HepG2 (cell line): ENCODE results near the gene SDK2. TPM values are rescaled to one million over a fixed set of nuclear protein-coding genes. Genes with fewer than 3 reads are reported as not detected.

ENCODE experiments used
- ATAC-seq: fragments of 200-7000 bp; cut with Tn5 transposase; 3 replicates; pipeline ENCODE4 v1.9.1; 2020; ENCODE audit warnings: mild to moderate bottlenecking, moderate library complexity
- BruUV-seq: library from RNA; stranded (reverse); fragments of 400-500 nt; replicated peaks from 2 replicates; lab custom pipeline; 2021; lab: Mats Ljungman, UMichigan
- CTCF ChIA-PET: fragments of 300-600 bp; formaldehyde crosslinking; extraction: SDS; loops from one replicate; lab custom pipeline; 2021; ENCODE audit warnings: low total read pairs, inconsistent platforms, low intra/inter-chr PET ratio; lab: Yijun Ruan, JAX
- POLR2A ChIA-PET: fragments of 350-600 bp; sonication (Branson Sonifier 250); formaldehyde crosslinking; loops from one replicate; lab custom pipeline; 2020; ENCODE audit warnings: antibody characterized with exemption, inconsistent platforms; lab: Yijun Ruan, JAX
- DNase-seq: peaks from one replicate; pipeline ENCODE4 v3.0.0-alpha.2; 2015; ENCODE audit warnings: low spot score
- FAIRE-seq: peaks from 3 replicates; lab custom pipeline; 2011; peaks lifted over from hg19 to GRCh38; lab: Jason Lieb, UNC
- H2AFZ ChIP-seq: one replicate; pipeline ENCODE4 v1.6.1; 2011; ENCODE audit warnings: low read length, inconsistent platforms
- H3K27ac ChIP-seq: fragments of 300-600 bp; 3 replicates; pipeline ENCODE4 v1.8.0; 2011; ENCODE audit warnings: mixed run types, mild to moderate bottlenecking, mixed read lengths, low read length, inconsistent platforms; ENCODE audit not compliant: insufficient read depth; ENCODE audit errors: extremely low read length
- H3K27me3 ChIP-seq, 2 experiments: fragments of 200-600 bp in 1 of 2; 2 replicates in 1 of 2; 3 replicates in 1 of 2; pipeline versions ENCODE4 v1.6.0 to v1.8.0; 2011; ENCODE audit warnings: low read length in 2 of 2, mild to moderate bottlenecking in 2 of 2, moderate library complexity in 2 of 2, inconsistent platforms in 1 of 2; ENCODE audit not compliant: insufficient read depth in 2 of 2, control insufficient read depth in 1 of 2
- H3K36me3 ChIP-seq, 2 experiments: fragments of 200-600 bp in 1 of 2; replicated peaks in 1 of 2; 2 replicates in 1 of 2; 3 replicates in 1 of 2; pipeline versions ENCODE4 v1.5.1 to v1.8.0; 2011; ENCODE audit warnings: low read length in 2 of 2, inconsistent platforms in 1 of 2; ENCODE audit not compliant: insufficient read depth in 2 of 2, control insufficient read depth in 1 of 2
- H3K4me1 ChIP-seq: 2 replicates; pipeline ENCODE4 v1.5.1; 2012; ENCODE audit warnings: low read length, inconsistent platforms; ENCODE audit not compliant: insufficient read depth
- H3K4me2 ChIP-seq: 2 replicates; pipeline ENCODE4 v1.6.0; 2011; ENCODE audit warnings: low read depth, low read length, inconsistent platforms
- H3K4me3 ChIP-seq, 3 experiments: fragments of 200-600 bp in 1 of 3; sonication (generic), shearing (Covaris generic) in 1 of 3; replicated peaks in 1 of 3; 2 replicates each; pipeline ENCODE4 v1.5.1; 2011 to 2016; ENCODE audit warnings: low read length in 3 of 3, inconsistent platforms in 2 of 3, low read depth in 2 of 3, mild to moderate bottlenecking in 2 of 3, control low read depth in 1 of 3, mixed read lengths in 1 of 3; ENCODE audit not compliant: insufficient read depth in 1 of 3
- H3K79me2 ChIP-seq: one replicate; pipeline ENCODE4 v1.6.1; 2011; ENCODE audit warnings: low read length, inconsistent platforms; ENCODE audit not compliant: insufficient read depth
- H3K9ac ChIP-seq: 2 replicates; pipeline ENCODE4 v1.6.0; 2011; ENCODE audit warnings: mild to moderate bottlenecking, low read depth, low read length, inconsistent platforms; ENCODE audit not compliant: insufficient read depth
- H3K9me3 ChIP-seq: 2 replicates; pipeline ENCODE4 v1.5.1; 2012; ENCODE audit warnings: mild to moderate bottlenecking, low read length
- H4K20me1 ChIP-seq: 2 replicates; pipeline ENCODE4 v1.6.0; 2011; ENCODE audit warnings: inconsistent platforms, mild to moderate bottlenecking, low read length, moderate library complexity; ENCODE audit not compliant: insufficient read depth
- AKAP8 ChIP-seq: sonication (generic); formaldehyde crosslinking; IDR thresholded peaks from 2 replicates; pipeline ENCODE4 v1.5.1; 2020; ENCODE audit warnings: mild to moderate bottlenecking, missing genetic modification reagents
- ERF ChIP-seq: IDR thresholded peaks from 2 replicates; pipeline ENCODE4 v1.6.1; 2018; ENCODE audit warnings: missing biosample characterization, missing genetic modification reagents
- MBNL3 ChIP-seq: fragments of 250-450 bp; sonication (Bioruptor Pico); conservative IDR thresholded peaks from 2 replicates; pipeline ENCODE4 v1.8.0; 2022; ENCODE audit warnings: mild to moderate bottlenecking, inconsistent platforms
- NPAS2 ChIP-seq: sonication (generic); formaldehyde crosslinking; IDR thresholded peaks from 2 replicates; pipeline ENCODE4 v1.8.0; 2022; ENCODE audit warnings: mild to moderate bottlenecking, missing genetic modification reagents, borderline replicate concordance
- PAX8 ChIP-seq: sonication (generic); formaldehyde crosslinking; IDR thresholded peaks from 2 replicates; pipeline ENCODE4 v1.8.0; 2022; ENCODE audit warnings: mild to moderate bottlenecking, missing genetic modification reagents, borderline replicate concordance
- PPARG ChIP-seq: conservative IDR thresholded peaks from 2 replicates; pipeline ENCODE4 v1.6.1; 2016; ENCODE audit warnings: missing biosample characterization, missing genetic modification reagents
- ZNF766 ChIP-seq: sonication (generic); formaldehyde crosslinking; IDR thresholded peaks from 2 replicates; pipeline ENCODE4 v1.5.0; 2020; ENCODE audit warnings: missing genetic modification reagents, borderline replicate concordance
- WGBS: methylation state at CpG from one replicate; pipeline ENCODE4 v1.1.6; 2017; ENCODE audit warnings: low lambda C conversion rate; 5-methylcytosine and 5-hydroxymethylcytosine counted together
- in situ Hi-C: cut with HindIII; loops from 2 replicates; pipeline ENCODE4 v1.10.0; 2017; ENCODE audit warnings: low pct_unique_long_range_greater_than_20kb; ENCODE audit not compliant: extremely low pct_ligation_motif_present
- intact Hi-C: fragments of 100-400 bp; cut with micrococcal nuclease; formaldehyde crosslinking; loops from one replicate; pipeline ENCODE4 v1.10.0; 2022; ENCODE audit not compliant: unreplicated experiment
- polyA plus RNA-seq, 8 experiments: library from polyadenylated mRNA; depleted of rRNA in 3 of 8; stranded (reverse) in 7 of 8; unstranded in 1 of 8; fragments of >200 nt; fragmentation: Illumina TruSeq in 4 of 8; extraction: Trizol in 4 of 8; gene quantifications; 2 replicates each; pipeline versions ENCODE4 v1.2.1 to v1.2.3, GENCODE V29; 2011 to 2016; ENCODE audit warnings: low read depth in 4 of 8, missing spikeins in 1 of 8, mixed read lengths in 1 of 8; ENCODE audit not compliant: insufficient read depth in 1 of 8
- total RNA-seq, 5 experiments: library from RNA; depleted of rRNA; stranded (reverse); fragments of >200 nt; fragmentation: Illumina TruSeq; extraction: Trizol; gene quantifications; 2 replicates each; pipeline ENCODE4 v1.2.3, GENCODE V29; 2016; ENCODE audit warnings: low read depth in 1 of 5
- TF ChIP-seq, protein P1 (sequence below): sonication (generic); formaldehyde crosslinking; IDR thresholded peaks from 2 replicates; pipeline ENCODE4 v1.8.1; 2022; ENCODE audit warnings: mild to moderate bottlenecking, missing genetic modification reagents
- TF ChIP-seq, protein P2 (sequence below): IDR thresholded peaks from 2 replicates; pipeline ENCODE4 v1.6.1; 2016; ENCODE audit warnings: low read depth

Gene SDK2
- total and polyA plus RNA-seq, 2 of the 13 experiments (the other 11 are each of a cell fraction or from before 2014, with no cell fraction given): not detected

DNA sequence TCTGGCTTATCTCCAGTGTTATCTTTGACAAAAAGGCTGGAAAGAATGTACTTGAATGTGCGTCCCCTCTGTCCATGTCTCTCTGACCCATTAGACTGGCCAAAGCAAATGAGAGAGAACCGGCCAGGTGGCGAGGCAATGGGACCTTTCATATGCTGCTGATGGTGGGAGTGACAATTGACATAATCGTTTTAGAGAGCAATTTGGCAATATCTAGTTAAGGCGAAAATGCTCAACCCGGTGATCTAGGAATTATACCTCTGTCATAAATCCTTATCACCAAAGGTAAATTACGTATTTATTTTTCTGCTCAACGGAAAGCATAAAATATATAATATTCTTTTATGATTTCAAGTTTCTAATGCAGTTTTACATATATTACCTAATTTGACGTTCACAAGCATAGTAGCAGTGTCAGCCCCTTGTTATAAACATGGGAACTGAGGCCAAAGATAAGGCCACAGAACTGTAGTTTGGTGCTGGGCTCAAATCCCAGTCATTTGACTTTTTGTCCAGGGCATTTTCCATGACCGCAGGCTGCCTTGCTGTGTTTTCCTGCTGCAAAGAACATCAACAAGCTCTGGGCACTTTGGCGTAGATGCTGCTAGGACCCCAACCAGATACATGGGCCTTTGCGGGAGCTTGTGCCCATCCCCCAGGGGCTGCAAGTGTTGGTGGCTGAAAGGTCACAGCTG lies 14.7 kb upstream of the SDK2 start:
- Histone ChIP-seq H4K20me1 (no peaks in the 10 kb centered on the region), H3K9ac (no peak overlapping the region), H3K4me1 (no peaks in the 10 kb centered on the region), H3K27me3 (peaks cover 0 to 13% of the 10 kb centered on the region in 2 experiments; a peak in 3 of 5 replicates)
- 48% methylated on average over 12 of the region's 12 CpGs for WGBS
- POLR2A ChIA-PET: no interaction called here
- TF ChIP-seq PPARG (CRISPR knock-in tag) (no peak), ZNF766 (CRISPR knock-in tag) (no peak), NPAS2 (CRISPR knock-in tag) (no peak), PAX8 (no peak), MBNL3 (CRISPR knock-in tag) (no peak), ERF (CRISPR knock-in tag) (no peak), AKAP8 (CRISPR knock-in tag) (no peak)
- TF ChIP-seq, protein P1, sequence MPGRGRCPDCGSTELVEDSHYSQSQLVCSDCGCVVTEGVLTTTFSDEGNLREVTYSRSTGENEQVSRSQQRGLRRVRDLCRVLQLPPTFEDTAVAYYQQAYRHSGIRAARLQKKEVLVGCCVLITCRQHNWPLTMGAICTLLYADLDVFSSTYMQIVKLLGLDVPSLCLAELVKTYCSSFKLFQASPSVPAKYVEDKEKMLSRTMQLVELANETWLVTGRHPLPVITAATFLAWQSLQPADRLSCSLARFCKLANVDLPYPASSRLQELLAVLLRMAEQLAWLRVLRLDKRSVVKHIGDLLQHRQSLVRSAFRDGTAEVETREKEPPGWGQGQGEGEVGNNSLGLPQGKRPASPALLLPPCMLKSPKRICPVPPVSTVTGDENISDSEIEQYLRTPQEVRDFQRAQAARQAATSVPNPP (CRISPR knock-in tag): no peak
- TF ChIP-seq, protein P2, sequence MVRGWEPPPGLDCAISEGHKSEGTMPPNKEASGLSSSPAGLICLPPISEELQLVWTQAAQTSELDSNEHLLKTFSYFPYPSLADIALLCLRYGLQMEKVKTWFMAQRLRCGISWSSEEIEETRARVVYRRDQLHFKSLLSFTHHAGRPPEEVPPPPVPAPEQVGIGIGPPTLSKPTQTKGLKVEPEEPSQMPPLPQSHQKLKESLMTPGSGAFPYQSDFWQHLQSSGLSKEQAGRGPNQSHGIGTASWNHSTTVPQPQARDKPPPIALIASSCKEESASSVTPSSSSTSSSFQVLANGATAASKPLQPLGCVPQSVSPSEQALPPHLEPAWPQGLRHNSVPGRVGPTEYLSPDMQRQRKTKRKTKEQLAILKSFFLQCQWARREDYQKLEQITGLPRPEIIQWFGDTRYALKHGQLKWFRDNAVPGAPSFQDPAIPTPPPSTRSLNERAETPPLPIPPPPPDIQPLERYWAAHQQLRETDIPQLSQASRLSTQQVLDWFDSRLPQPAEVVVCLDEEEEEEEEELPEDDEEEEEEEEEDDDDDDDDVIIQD (CRISPR knock-in tag): no peak
- TF ChIP-seq, all 625 proteins: peak for 0
- Histone ChIP-seq H3K36me3 (no peaks in the 10 kb centered on the region), H3K27ac (no peak overlapping the region), H3K4me2 (no peak overlapping the region), H3K9me3 (peaks cover 9% of the 10 kb centered on the region), H2AFZ (no peak overlapping the region), H3K4me3 (no peak overlapping the region), H3K79me2 (no peaks in the 10 kb centered on the region)
- no TSS peak for BruUV-seq
- in situ Hi-C loops (loop anchor here (5.0 kb wide), 2 partner anchors 53 to 183 kb away; no protein-coding TSS in a partner anchor), intact Hi-C loops (loop anchor here (10.0 kb wide), 1 partner anchor 56 kb away; no protein-coding TSS in a partner anchor)
- ATAC-seq (no peak), DNase-seq (no peak), FAIRE-seq (no peak)
- CTCF ChIA-PET: interaction anchor here (2.3 to 3.1 kb wide), 2 partner anchors 51 to 297 kb away, joined by 12 to 20 read pairs; no protein-coding TSS in a partner anchor
